Peyer's patch (tissue), 4 donors: ENCODE measurements around the gene MOSPD3. TPM values are rescaled to one million over a fixed set of nuclear protein-coding genes. Genes with fewer than 3 reads are reported as not detected.
A peak's percentile ranks its signal among the peaks of the same experiment; 100 is the strongest.

ENCODE experiments used
- DNase-seq, 3 donors: peaks; one replicate each; pipeline ENCODE4 v3.0.0-alpha.2; 2017 to 2019
- H3K27ac ChIP-seq, 4 donors: fragments of 200-600 bp; sonication (generic); one replicate each; pipeline ENCODE4 v1.5.1; 2016 to 2019
- H3K27me3 ChIP-seq, 2 donors: fragments of 200-600 bp; sonication (generic); one replicate each; pipeline ENCODE4 v1.5.1; 2019
- H3K36me3 ChIP-seq, 3 donors: fragments of 200-600 bp; sonication (generic); one replicate each; pipeline ENCODE4 v1.5.1; 2016 to 2019
- H3K4me1 ChIP-seq, 4 donors: fragments of 200-600 bp; sonication (generic); one replicate each; pipeline ENCODE4 v1.5.1; 2016 to 2019
- H3K4me3 ChIP-seq, 4 donors: fragments of 200-600 bp; sonication (generic); 1 replicate in 3 of 4; 2 replicates in 1 of 4; pipeline ENCODE4 v1.5.1; 2016 to 2019; ENCODE audit warnings: mild to moderate bottlenecking in 1 of 4
- H3K9me3 ChIP-seq, 4 donors: fragments of 200-600 bp; sonication (generic); one replicate each; pipeline ENCODE4 v1.5.1; 2016 to 2019; ENCODE audit warnings: mild to moderate bottlenecking in 1 of 4
- POLR2A ChIP-seq, 2 donors: fragments of 450-650 bp; IDR thresholded peaks; one replicate each; pipeline ENCODE4 v1.5.1; 2017; ENCODE audit warnings: antibody characterized with exemption in 2 of 2, mild to moderate bottlenecking in 2 of 2, moderate library complexity in 2 of 2
- total RNA-seq, 4 donors: library from RNA; depleted of rRNA; stranded (reverse); fragments of >200 nt; gene quantifications; one replicate each; pipeline ENCODE4 v1.1.0, GENCODE V29; 2016
- TF ChIP-seq, protein P1 (sequence below), 6 experiments: fragments of 450-650 bp in 4 of 6; fragments of 200-600 bp in 2 of 6; sonication (generic) in 1 of 6; IDR thresholded peaks; one replicate each; pipeline ENCODE4 v1.5.1; 2017 to 2019; ENCODE audit warnings: antibody characterized with exemption in 6 of 6, mild to moderate bottlenecking in 3 of 6, moderate library complexity in 1 of 6

MOSPD3 gene
- total RNA-seq, 4 donors from 2014 or later: 5.0 to 14.2 (median 7.3) TPM

- TF ChIP-seq POLR2A (IDR thresholded peaks at IDR 0.05): no peak
- TF ChIP-seq, protein P1, sequence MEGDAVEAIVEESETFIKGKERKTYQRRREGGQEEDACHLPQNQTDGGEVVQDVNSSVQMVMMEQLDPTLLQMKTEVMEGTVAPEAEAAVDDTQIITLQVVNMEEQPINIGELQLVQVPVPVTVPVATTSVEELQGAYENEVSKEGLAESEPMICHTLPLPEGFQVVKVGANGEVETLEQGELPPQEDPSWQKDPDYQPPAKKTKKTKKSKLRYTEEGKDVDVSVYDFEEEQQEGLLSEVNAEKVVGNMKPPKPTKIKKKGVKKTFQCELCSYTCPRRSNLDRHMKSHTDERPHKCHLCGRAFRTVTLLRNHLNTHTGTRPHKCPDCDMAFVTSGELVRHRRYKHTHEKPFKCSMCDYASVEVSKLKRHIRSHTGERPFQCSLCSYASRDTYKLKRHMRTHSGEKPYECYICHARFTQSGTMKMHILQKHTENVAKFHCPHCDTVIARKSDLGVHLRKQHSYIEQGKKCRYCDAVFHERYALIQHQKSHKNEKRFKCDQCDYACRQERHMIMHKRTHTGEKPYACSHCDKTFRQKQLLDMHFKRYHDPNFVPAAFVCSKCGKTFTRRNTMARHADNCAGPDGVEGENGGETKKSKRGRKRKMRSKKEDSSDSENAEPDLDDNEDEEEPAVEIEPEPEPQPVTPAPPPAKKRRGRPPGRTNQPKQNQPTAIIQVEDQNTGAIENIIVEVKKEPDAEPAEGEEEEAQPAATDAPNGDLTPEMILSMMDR (IDR thresholded peaks at IDR 0.05): no peak
- Histone ChIP-seq H3K36me3 (no peaks in the 10 kb centered on the region), H3K4me1 (peaks cover 0 to 12% (median 6%) of the 10 kb centered on the region in 4 donors), H3K27me3 (no peaks in the 10 kb centered on the region), H3K27ac (peak overlapping the region in 3 of 4 donors; percentile 51 to 71 (median 67)), H3K4me3 (peak overlapping the region; percentile 11 to 43 (median 35)), H3K9me3 (no peaks in the 10 kb centered on the region)
- no peak for DNase-seq
These were observed 13.7 kb downstream of the MOSPD3 start for GRCh38 chr7:100626055-100626454.

GRCh38 chr7:100626530-100627237 lies 14.3 kb downstream of the MOSPD3 start:
- peak overlapping the region; percentile 11 to 43 (median 35) for H3K4me3 ChIP-seq
- H3K9me3 ChIP-seq: no peaks in the 10 kb centered on the region
- TF ChIP-seq, protein P1 (IDR thresholded peaks at IDR 0.05): no peak
- peak in 1 of 2 donors; percentile 24 for TF ChIP-seq POLR2A (IDR thresholded peaks at IDR 0.05)
- H3K27ac ChIP-seq: peak overlapping the region; percentile 51 to 71 (median 62)
- no peaks in the 10 kb centered on the region for H3K27me3 ChIP-seq
- DNase-seq: peak; percentile 86 to 95 (median 92)
- H3K36me3 ChIP-seq: no peaks in the 10 kb centered on the region
- peaks cover 0 to 12% (median 6%) of the 10 kb centered on the region in 4 donors for H3K4me1 ChIP-seq

DNA sequence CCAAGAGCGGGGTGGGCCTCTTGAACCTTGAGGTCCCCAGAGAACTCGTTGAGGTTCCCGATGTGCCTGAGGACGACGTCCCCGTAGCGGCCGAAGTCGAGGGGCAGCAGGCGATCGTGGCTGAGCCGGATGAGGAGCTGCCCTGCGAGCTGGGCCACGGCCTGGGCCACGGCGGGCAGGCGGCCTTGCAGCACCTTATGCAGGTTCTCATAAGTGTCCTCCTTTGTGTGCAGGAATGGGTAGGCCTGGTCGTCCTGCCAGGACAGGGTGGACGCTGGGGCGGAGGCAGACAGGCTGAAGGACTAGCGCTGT lies 14.9 kb downstream of the MOSPD3 start:
- Histone ChIP-seq H3K9me3 (no peaks in the 10 kb centered on the region), H3K36me3 (no peaks in the 10 kb centered on the region), H3K27me3 (no peaks in the 10 kb centered on the region), H3K27ac (peak overlapping the region; percentile 51 to 71 (median 62)), H3K4me1 (peaks cover 0 to 12% (median 6%) of the 10 kb centered on the region in 4 donors), H3K4me3 (peak overlapping the region in 2 of 4 donors; percentile 35)
- no peak for TF ChIP-seq POLR2A (IDR thresholded peaks at IDR 0.05)
- DNase-seq: no peak

GRCh38 chr7:100629117-100629716 lies 16.9 kb downstream of the MOSPD3 start:
- no peak for DNase-seq
- no peak overlapping the region for H3K4me3 ChIP-seq
- TF ChIP-seq, protein P1 (IDR thresholded peaks at IDR 0.05): peak in 1 of 6 experiments; percentile 6
- TF ChIP-seq POLR2A (IDR thresholded peaks at IDR 0.05): no peak

DNA sequence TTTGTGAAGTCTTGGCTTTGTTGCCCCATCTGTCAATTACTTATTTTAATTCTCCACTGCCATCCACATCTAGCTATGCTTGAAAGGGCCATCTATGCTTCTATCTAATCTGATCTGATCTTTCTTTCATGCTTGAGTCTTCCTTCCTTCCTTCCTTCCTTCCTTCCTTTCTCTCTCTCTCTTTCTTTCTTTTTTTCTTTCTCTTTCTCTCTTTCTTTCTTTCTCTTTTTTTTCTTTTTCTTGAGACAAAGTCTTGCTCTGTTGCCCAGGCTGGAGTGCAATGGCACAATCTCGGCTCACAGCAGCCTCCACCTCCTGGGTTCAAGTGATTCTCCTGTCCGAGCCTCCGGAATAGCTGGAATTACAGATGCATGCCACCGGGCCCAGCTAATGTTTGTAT lies 17.7 kb downstream of the MOSPD3 start:
- Histone ChIP-seq H3K4me3 (no peak overlapping the region), H3K4me1 (peaks cover 0 to 21% (median 9%) of the 10 kb centered on the region in 4 donors), H3K9me3 (no peaks in the 10 kb centered on the region), H3K27ac (no peak overlapping the region), H3K36me3 (no peaks in the 10 kb centered on the region), H3K27me3 (no peaks in the 10 kb centered on the region)
- no peak for TF ChIP-seq POLR2A (IDR thresholded peaks at IDR 0.05)
- TF ChIP-seq, protein P1 (IDR thresholded peaks at IDR 0.05): no peak
- DNase-seq: no peak

More at GRCh38 chr7:100629117-100629716, 16.9 kb downstream of the MOSPD3 start:
- Histone ChIP-seq H3K27ac (no peak overlapping the region), H3K9me3 (no peaks in the 10 kb centered on the region), H3K4me1 (peaks cover 0 to 21% (median 9%) of the 10 kb centered on the region in 4 donors), H3K27me3 (no peaks in the 10 kb centered on the region), H3K36me3 (no peaks in the 10 kb centered on the region)
